SH-SY5Y (cell line): ENCODE measurements around the gene SRRM1.

Source experiments
- GATA2 ChIP-seq: IDR thresholded peaks from 2 replicates; pipeline ENCODE4 v1.6.1; 2011; ENCODE audit warnings: mild to moderate bottlenecking, low read depth, low read length
- GATA3 ChIP-seq: IDR thresholded peaks from 2 replicates; pipeline ENCODE4 v1.6.1; 2011; ENCODE audit warnings: low read depth, mild to moderate bottlenecking, low read length, moderate library complexity

SRRM1 gene

GRCh38 chr1:24636661-24637357 lies 6.3 kb upstream of the SRRM1 start:
- TF ChIP-seq GATA2 = no peak
- TF ChIP-seq GATA3 = no peak

- TF ChIP-seq GATA3 (no peak), GATA2 (no peak)
Measured at GRCh38 chr1:24639094-24639493, 4.0 kb upstream of the SRRM1 start.

GRCh38 chr1:24639881-24640280 lies 3.2 kb upstream of the SRRM1 start:
- TF ChIP-seq GATA3 (no peak), GATA2 (no peak)

- TF ChIP-seq GATA2 = no peak
Measured at GRCh38 chr1:24640288-24640687, 2.8 kb upstream of the SRRM1 start.

GRCh38 chr1:24641646-24642151 lies 1.4 kb upstream of the SRRM1 start:
- TF ChIP-seq GATA2 = no peak
- TF ChIP-seq GATA3 = no peak

GRCh38 chr1:24643363-24644099 lies 429 bp downstream of the SRRM1 start:
- TF ChIP-seq GATA2 (no peak), GATA3 (no peak)

GRCh38 chr1:24644100-24644384 lies 940 bp downstream of the SRRM1 start:
- TF ChIP-seq GATA2 = no peak
- TF ChIP-seq GATA3 = no peak

- TF ChIP-seq GATA3 (no peak), GATA2 (no peak)
Measured at GRCh38 chr1:24648919-24649318, 5.8 kb downstream of the SRRM1 start.

GRCh38 chr1:24652382-24652781 lies 9.3 kb downstream of the SRRM1 start:
- TF ChIP-seq GATA3 (no peak), GATA2 (no peak)

- TF ChIP-seq GATA2 = no peak
- no peak for TF ChIP-seq GATA3
Measured at GRCh38 chr1:24654010-24654409, 10.9 kb downstream of the SRRM1 start.

- TF ChIP-seq GATA3 (no peak), GATA2 (no peak)
Measured at GRCh38 chr1:24656046-24656445, 12.9 kb downstream of the SRRM1 start.

GRCh38 chr1:24657781-24658180 lies 14.7 kb downstream of the SRRM1 start:
- TF ChIP-seq GATA2 (no peak), GATA3 (no peak)

GRCh38 chr1:24659166-24659904 lies 16.2 kb downstream of the SRRM1 start:
- TF ChIP-seq GATA2 (no peak), GATA3 (no peak)

GRCh38 chr1:24659993-24660665 lies 17.0 kb downstream of the SRRM1 start:
- TF ChIP-seq GATA3 (no peak), GATA2 (no peak)
